HG02610 (cell line): Measurements from ENCODE around the gene FRMPD4.

Experiments
- ATAC-seq: cut with Tn5 transposase; IDR thresholded peaks from one replicate; pipeline ENCODE4 v1.9.1; 2021; ENCODE audit warnings: mild to moderate bottlenecking, moderate library complexity; ENCODE audit not compliant: unreplicated experiment

The FRMPD4 gene

DNA sequence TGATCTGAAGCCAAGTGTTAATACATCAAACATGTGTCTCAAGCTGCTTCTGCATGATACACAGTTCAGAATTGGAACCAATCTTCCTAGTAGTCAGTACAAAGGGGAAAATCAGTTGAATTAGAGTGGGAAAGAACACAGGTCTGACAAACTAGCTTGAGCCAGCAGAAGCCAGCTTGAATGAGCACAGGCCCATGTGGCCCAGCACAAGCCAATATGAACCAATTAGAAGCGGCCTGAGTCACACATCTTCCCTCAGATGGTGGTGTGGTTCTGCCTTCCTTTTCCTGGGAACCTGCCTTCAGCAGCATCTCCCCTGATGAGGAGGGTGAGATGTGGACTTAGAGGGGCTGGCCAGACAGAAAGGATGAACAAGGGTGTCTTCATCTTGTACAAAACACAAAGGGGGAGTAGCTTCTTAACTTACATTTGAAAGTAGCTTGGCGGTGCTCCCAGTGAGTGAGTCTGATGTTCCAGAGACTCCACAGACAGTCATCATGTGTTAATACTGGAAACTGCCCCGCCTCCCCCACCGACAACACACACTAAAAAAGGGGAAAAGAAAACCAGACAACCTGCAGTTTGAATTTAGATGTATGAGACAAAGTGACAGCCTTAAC lies 72.0 kb downstream of the FRMPD4 start:
- no peak for ATAC-seq

DNA sequence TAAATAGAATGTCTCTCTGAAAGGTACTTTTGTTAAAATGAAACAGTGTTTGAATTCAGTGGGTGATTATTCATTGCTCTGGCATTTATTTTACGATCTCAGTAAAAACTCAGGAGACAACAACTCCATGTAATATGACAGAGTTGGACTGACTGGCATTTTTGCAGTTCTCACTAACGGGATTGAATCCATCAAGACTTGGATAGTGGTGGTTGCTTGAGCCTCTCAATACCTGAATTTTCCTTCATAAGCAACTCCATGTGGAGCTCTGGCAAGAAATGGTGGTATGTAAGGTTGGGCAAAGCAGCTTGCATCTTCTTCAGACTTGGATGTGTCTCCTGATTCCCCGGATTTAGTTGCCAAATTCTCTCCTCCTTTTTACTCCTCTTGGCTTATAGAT lies 72.7 kb downstream of the FRMPD4 start:
- no peak for ATAC-seq

DNA sequence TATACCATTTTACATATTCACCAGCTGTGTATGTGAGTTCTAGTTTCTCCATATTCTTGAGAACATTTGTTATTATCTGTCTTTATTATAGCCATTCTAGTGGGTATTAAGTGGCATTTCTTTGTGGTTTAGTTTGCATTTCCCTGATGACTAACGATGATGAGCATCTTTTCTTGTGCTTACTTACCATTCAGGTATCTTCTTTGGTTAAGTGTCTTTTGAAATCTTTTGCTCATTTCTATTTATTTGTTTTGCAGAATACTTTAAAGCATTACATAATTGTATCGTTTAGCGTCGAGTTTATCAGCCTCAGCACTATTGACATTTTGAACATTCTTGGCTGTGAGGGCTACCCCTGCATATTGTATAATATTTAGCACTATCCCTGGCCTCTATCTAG lies 85.4 kb downstream of the FRMPD4 start:
- no peak for ATAC-seq

DNA sequence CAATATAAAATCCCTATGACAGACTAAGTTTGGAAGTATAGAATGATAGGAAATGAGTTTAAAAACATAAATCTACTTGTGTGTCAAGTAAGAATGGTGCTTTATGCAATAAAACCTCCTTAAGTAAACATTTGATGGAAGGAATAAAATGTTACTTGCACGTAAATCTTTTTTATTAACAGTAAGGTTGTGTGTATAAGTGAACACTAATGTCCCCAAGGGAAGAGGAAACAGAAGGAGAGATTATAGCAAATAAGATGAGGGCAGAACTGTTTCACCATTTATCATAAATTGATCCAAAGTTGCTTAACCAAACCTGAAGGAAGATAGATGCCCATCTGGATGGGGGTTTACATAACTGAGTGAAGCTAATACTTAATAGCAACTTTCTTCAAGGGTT lies 86.8 kb downstream of the FRMPD4 start:
- no peak for ATAC-seq

DNA sequence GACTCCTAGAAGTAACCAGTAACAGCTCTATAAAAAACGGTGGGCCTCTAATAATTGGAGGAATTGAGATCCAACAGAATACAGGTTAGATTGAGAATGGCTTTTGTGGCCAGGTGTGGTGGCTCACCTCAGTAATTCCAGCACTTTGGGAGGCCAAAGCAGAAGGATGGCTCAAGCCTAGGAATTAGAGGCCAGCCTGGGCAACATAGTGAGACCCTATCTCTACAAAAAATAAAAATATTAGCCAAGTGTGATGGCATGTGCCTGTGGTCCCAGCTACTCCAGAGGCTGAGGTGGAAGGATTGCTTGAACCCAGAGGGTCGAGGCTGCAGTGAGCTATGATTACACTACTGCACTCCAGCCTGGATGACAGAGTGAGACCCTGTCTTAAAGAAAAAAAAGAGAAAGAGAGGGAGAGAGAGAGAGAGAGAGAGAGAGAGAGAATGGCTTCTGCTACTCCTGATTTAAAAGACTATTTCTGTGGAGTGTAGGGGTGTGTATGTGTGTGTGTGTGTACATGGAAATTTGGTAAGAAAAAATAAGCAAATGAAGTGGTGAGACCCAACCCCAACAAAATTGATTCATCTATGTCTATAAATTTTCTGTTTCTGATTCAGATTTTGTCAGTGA lies 89.3 kb downstream of the FRMPD4 start:
- ATAC-seq: no peak

DNA sequence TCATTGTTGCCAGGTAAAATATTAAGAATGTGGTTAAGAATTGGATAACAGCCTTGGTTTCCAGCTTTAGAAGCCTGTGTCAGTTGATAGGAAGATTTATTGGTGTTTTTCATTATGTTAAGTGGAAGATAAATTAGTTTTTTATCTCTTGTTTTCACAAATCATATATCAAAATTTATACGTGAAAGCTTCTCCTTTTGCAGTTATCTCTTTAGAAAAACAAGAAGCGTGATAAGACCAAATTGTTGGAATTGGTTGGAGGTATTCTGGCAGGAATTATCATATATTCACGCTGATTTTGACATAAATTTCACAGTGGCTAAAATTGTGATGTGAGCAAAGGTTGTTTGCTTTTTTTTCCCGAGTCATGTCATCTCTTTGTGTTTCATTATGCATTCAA lies 90.6 kb downstream of the FRMPD4 start:
- no peak for ATAC-seq

DNA sequence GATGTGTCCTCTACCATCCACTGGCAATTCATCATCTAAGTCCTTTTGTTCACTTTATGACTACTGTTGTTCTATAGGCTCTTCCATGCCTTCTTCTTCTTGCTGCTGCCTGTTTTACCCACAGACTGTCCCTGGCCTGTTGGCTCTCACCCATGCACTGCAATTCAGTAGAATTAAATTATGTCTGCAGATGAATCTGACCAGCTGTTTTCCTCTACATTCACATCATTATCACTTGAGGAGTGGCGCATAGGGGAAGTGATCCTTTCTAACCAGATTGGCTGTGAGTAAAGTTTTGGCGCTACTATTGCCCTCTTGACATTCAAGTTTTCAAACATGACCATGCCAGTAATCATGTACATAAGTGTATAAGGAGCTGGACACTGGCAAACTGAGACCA lies 91.7 kb downstream of the FRMPD4 start:
- ATAC-seq: no peak

DNA sequence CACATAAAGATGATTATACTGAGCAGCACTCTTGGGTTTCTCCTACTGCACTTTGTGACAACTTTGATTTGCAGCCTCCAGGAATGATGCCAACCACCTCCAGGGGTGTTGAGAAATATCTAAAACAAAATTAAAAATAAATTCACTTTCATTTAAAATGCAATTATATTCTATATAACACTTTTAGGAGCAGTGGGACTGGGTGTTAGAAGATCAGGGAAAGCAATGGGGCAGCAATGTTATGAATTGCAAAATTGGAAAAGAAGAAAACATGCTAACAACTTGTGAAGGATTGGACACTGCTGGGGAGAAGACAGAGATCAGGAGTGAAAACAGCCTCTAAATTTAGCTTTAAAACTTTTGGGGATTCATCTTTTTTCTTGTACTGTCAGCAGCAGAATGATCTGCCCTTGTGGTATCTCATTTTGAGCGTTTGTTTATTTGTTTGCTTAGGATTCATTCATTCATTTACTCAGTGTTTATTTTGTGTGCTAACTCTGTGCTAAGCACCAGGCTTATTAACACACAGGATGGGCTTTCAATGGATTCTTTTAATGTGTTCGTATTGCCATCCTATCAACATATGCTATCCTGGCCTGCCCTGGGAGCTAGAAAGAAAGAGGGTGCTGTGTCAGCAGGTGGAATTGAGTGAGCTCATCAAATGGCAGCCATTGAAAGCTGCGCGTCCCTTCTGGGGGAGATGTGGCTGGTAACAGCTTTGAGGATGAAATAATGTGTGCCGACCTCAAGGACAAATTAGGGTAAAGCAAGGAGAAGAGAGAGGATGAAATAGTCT lies 96.5 kb downstream of the FRMPD4 start:
- ATAC-seq: no peak

DNA sequence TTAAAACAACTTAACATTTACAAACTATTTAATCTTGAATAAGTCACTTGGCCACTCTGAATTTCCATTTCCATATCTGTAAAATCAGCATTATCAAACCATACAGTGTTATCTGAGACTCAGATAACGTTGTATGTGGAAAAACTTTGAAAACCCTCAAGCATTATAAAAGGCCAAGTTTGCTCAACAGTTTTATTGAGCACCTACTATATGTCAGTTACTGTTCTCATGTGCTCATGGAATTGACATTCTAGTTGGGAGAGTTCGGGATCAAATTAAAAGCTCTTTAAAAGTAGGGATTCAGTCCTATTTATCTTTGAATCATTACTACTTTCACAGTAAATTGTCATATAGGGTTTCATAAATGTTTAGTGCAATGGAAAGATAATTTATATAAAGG lies 97.9 kb downstream of the FRMPD4 start:
- ATAC-seq: no peak

DNA sequence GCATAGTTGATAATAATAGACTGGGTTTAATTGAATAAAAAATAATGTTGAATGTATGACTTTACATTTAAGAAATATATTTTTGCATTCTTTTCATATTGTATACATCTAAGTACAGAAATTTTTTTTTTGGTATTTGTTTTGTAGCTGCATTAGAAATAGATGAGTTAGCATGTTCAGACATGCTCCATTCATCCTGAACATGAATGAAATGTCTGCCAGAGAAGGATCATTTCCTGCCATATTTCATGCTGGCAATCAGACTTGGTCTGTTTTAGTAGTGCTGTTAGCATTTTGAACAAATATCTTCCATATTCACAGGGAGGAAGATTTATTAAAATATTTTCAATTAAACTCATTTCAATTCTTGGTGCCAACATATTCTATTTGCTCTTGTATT lies 98.9 kb downstream of the FRMPD4 start:
- ATAC-seq: no peak

DNA sequence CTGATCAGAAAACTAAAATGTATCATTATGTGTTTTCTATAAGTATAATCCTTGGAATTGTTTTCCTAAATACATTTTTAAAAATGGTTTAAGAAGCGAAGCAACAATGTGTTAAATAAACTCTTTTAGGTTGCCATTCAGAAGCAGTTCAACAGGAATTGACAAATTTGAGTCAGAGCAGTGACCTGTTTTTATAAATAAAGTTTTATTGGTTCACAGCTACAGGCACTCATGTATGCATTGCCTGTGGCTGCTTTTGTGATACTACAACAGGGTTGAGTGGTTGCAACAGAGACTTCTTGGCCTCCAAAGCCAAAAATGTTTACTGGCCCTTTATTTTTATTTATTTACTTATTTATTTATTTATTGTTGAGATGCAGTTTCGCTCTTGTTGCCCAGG lies 99.5 kb downstream of the FRMPD4 start:
- no peak for ATAC-seq

DNA sequence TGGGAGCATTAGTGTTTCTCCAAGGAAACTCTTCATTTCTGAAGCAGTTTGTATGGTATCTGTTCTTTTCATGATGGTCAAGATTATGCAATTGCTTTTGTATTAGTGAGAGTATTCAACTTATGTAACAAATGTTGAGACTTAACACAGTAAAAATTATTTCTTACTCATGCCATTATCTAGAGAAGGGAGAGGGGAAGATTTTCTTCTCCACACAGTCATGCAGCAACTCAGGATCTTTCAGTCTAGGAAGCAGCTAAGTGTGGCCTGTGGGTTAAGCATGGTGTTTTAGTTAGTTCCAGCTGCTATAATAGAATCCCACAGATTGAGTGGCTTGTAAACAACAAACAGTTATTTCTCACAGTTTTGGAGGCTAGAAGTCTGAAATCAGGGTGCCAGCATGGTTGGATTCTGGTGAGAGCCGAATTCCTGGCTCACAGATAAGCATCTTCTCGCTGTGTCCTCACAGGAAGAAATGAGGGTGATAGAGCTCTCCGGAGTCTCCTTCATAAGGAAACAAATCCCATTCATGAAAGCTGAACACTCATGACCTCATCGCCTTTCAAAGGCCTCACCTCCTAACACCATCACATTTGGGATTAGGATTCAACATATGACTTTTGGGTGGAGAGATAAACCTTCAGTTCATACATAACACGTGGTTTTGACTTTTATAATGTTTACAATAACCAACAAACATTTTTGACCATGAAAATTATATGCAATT lies 101.2 kb downstream of the FRMPD4 start:
- no peak for ATAC-seq

DNA sequence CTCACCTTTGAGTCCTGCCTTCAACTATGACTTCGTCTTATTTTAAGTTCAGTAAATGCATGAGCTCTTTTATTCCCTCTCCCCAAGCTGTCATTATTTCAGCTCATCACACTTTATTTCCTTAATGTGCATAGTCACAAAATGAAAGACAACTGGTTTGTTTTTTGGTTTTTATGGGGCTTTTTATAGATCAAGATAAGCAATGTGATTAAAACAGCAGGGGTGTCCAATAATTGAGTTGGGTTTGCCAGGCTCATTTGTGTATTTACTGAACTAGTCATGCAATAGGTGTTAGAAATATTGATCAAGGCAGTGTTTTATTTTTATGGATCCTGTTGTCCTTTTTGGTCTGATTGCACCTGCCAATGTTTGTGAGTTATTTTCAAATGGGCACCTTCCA lies 102.2 kb downstream of the FRMPD4 start:
- ATAC-seq: no peak

DNA sequence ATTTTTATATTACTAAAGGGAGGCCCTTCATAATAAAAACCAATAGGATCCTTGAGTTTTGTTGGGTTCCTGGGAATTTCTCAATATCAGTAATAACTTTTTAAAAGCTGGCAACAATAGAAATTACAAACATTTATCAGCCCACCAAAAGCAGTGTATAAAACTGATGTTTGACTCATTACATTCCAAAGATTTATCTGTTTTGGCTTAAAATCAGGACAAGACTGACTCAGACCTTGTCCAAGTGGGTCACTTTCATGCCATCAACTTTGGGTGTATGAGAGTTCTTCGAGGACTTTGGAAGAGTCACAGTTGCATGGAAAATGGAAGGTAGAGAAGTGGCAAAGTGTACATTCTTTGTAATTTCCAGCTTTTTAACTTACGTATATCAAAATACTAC lies 102.8 kb downstream of the FRMPD4 start:
- ATAC-seq: no peak

DNA sequence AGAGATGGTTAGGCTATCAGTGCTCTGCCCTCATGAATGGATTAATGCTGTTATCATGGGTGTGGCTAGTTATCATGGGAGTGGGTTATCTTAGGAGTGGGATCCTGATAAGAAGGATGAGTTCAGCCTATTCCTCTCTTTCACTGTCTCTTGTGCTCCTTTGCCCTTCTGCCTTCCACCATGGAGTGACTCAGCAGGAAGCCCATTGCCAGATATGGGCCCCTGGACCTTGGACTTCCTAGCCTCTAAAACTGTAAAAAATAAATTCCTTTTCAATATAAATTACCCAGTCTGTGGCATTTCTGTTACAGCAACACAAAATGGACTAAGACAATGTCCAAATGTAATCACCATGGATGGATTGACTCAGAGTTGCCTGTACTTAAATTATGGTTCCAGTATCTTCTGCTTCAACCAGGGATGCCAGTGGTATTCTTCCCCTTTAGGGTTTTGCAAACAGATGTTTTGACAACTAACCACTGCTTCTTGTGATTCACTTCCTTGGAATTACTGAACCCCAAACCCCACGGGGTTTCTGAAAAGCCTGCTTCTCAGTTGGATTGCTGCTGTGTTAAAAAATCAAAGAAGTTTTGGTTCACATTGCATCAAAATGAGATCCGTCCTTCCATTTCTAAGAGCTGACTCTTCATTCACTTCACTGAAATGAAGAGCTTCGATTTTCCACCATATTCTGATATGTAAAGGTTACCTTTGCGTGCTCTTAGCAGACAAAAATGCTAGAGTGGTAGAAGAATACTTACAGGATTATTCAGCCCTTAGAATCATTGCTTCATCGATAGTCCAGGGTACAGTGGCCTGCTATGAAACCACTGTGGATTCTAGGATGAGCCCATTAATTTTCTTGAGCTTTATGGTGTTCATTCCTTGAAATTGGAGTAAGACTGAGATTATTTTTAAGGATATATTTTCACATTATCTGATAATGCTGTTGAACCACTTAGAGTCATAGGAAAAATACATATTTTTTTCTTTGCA lies 107.7 kb downstream of the FRMPD4 start:
- ATAC-seq: no peak

DNA sequence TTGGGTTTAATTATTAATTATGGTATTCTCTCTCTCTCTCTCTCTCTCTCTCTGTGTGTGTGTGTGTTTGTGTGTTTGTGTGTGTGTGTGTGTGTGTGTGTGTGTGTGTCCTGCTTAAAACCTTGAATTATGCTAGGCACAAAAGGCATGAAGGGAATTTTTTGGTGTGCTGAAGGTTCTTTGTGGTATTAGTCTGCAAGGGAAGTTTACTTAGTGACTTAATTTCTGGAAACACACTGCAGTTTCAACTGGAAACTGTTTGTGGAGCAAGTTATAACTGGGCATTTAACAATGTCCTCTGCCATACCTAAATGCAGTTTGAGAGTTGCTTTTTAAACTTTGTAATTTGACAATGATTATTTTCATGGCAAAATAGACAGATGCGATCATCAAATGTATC lies 111.7 kb downstream of the FRMPD4 start:
- ATAC-seq: no peak

DNA sequence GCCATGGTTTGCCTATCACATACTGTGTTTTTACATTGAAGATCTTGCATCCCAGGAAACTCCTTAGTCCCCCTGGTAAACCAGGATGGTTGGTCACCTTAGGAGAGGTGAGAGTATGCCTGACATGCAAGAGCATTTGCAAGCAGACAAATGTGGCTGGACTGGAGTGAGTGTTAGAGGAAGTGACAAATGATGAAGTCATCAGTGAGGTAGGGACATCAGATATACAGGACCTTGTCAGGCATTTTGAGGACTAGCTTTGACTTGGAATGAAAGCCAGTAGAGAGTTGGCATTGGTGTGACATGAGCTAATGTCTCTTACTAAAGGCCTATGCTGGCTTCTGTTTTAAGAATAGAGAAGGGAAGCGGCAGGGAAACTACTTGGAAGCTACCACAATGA lies 124.9 kb downstream of the FRMPD4 start:
- ATAC-seq: no peak

DNA sequence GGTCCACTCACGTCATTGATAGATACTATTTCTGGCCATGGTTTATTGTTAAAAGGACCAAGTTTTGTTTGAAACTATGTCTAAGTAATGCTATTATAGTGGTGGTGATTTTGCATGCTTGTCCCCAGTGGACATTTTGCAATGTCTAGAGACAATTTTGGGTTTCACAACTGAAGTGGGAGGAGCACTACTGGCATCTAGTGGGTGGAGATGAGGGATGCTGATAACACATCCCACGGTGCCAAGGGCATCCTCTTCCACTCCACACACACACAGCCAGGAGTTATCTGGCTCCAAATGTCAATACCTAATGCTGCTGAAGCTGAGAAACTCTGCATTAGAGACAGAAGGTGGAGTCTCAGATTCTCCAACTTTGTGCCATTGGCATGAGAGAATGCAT lies 131.2 kb downstream of the FRMPD4 start:
- ATAC-seq: no peak

DNA sequence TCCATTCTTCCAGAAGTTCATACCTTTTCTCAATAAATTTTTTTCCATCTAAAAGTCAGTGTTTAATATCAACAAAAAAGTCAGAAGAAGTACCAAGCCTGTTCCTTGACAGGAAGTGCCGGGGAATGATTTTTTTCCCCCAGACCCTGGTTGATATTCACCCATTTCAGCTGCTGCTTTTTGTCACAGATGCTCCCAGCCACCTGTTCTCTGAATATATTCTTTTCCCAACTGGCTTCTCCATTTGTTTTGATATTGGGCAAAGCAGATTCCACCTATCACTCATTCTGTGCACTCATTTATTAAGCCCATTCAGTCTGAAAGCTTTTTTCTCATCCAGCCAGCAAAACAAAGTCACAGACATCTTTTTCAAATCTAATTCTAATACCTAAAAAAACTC lies 139.9 kb downstream of the FRMPD4 start:
- no peak for ATAC-seq

DNA sequence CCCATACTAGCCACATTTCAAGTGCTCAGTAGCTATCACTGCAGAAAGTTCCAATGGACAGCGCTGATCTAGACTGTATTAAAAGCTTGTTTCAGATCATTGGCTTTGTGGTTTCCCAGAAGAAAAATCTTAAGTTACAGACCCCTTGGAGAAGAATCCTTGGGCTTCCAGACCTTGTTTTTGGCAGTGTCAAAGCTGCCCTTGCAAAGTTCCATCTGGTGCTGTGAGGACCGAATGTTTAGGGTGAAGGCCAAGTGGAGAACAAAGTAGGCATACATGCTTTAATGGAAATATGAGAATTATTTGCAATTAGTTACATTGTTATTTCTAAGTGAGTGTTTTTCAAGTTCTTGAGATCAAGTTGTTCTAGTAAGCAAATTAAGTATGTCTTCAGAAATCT lies 144.7 kb downstream of the FRMPD4 start:
- no peak for ATAC-seq
